ENCODE measurements around the gene CEP44. TPM values are rescaled to one million over a fixed set of nuclear protein-coding genes. Genes with fewer than 3 reads are reported as not detected.

The CEP44 gene
- total and polyA plus RNA-seq, 4 donors: 5.1 to 49.5 (median 11.7) TPM

DNA sequence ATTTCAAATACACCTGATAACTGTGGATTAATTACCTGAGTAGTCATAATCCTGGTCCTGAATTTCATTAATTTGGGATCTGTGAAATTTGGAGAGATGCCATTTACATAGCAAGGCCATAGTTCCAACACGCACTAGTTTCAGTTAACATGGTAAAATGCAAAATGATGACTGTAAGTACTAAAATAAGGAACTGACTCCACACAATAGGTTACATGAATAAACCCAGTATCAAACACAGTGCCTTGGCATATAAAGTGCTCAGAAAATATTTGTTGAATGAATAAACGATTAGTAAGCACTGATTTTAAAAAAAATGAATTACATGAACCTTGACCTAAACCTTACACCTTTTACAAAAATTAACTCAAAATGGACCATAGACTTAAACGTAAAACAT, 9.3 kb upstream of the CEP44 start:
- WGBS, 2 donors: 88 to 92% methylated on average over 3 of the region's 3 CpGs
- Histone ChIP-seq H3K9ac (ENCODE audit: insufficient read depth in 1 of 2, low read length in 2 of 2) (no peak overlapping the region), H3K27ac (ENCODE audit: low read depth in 1 of 2, low read length in 1 of 2) (no peak overlapping the region), H3K4me1 (ENCODE audit: control insufficient read depth in 5 of 5, insufficient read depth in 5 of 5, low read length in 5 of 5) (peaks cover 0 to 2% (median 0%) of the 10 kb centered on the region in 5 donors), H3K9me3 (ENCODE audit: control insufficient read depth in 4 of 4, insufficient read depth in 3 of 4, low read length in 3 of 4) (no peaks in the 10 kb centered on the region), H3K27me3 (ENCODE audit: control insufficient read depth in 3 of 3, insufficient read depth in 3 of 3, low read length in 2 of 3) (no peaks in the 10 kb centered on the region), H3K36me3 (ENCODE audit: control insufficient read depth in 4 of 4, insufficient read depth in 4 of 4, low read length in 4 of 4) (no peaks in the 10 kb centered on the region), H3K4me3 (no peak overlapping the region)
- no peak for DNase-seq
- ATAC-seq (ENCODE audit: insufficient read depth, low FRiP score): no peak
- TF ChIP-seq, protein P1, sequence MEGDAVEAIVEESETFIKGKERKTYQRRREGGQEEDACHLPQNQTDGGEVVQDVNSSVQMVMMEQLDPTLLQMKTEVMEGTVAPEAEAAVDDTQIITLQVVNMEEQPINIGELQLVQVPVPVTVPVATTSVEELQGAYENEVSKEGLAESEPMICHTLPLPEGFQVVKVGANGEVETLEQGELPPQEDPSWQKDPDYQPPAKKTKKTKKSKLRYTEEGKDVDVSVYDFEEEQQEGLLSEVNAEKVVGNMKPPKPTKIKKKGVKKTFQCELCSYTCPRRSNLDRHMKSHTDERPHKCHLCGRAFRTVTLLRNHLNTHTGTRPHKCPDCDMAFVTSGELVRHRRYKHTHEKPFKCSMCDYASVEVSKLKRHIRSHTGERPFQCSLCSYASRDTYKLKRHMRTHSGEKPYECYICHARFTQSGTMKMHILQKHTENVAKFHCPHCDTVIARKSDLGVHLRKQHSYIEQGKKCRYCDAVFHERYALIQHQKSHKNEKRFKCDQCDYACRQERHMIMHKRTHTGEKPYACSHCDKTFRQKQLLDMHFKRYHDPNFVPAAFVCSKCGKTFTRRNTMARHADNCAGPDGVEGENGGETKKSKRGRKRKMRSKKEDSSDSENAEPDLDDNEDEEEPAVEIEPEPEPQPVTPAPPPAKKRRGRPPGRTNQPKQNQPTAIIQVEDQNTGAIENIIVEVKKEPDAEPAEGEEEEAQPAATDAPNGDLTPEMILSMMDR (IDR thresholded peaks at IDR 0.05; ENCODE audit: control extremely low read depth, extremely low read depth): no peak

DNA sequence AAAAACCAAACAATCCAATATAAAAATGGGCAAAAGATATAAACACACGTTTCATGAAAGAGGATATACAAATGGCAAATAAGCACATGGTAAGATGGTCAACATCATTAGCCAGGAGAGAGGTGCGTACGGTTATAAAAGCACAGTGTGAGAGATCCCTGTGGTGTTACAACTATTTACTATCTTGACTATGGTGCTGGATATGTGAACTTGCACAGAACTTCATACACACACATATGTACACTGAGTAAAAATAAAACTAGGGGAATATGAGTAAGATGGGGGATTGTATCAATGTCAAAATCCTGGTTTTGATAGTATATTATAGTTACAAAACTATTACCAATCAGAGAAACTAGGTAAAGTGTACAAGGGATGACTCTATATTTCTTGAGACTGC, 8.6 kb upstream of the CEP44 start:
- Histone ChIP-seq H3K4me1 (ENCODE audit: control insufficient read depth in 5 of 5, insufficient read depth in 5 of 5, low read length in 5 of 5) (peaks cover 0 to 2% (median 0%) of the 10 kb centered on the region in 5 donors), H3K4me3 (no peak overlapping the region), H3K27me3 (ENCODE audit: control insufficient read depth in 3 of 3, insufficient read depth in 3 of 3, low read length in 2 of 3) (no peaks in the 10 kb centered on the region), H3K9ac (ENCODE audit: insufficient read depth in 1 of 2, low read length in 2 of 2) (no peak overlapping the region), H3K27ac (ENCODE audit: low read depth in 1 of 2, low read length in 1 of 2) (no peak overlapping the region), H3K9me3 (ENCODE audit: control insufficient read depth in 4 of 4, insufficient read depth in 3 of 4, low read length in 3 of 4) (no peaks in the 10 kb centered on the region), H3K36me3 (ENCODE audit: control insufficient read depth in 4 of 4, insufficient read depth in 4 of 4, low read length in 4 of 4) (peaks cover 0 to 3% (median 0%) of the 10 kb centered on the region in 4 donors)
- no peak for DNase-seq
- 82 to 92% methylated on average over 3 of the region's 3 CpGs for WGBS, 2 donors
- no peak for ATAC-seq (ENCODE audit: insufficient read depth, low FRiP score)
- TF ChIP-seq, protein P1 (IDR thresholded peaks at IDR 0.05; ENCODE audit: control extremely low read depth, extremely low read depth): no peak

DNA sequence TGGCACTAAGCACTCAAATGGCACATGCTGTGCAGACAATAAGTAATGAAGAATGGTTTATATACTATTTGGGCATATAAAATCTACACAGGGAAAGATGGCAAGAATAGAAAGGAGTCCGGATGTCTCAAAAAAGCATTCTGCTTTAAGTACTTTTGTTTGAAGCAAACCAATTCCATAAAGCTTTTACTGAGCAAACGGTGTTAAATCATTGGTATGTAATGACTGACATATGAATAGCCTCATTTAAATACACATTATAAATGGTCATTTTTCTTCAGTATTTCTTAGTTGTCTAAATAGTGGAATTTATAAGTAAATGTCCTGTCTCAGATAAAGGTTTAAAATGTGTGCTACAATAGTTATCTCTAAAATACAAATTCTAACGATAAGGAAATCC, 6.3 kb upstream of the CEP44 start:
- TF ChIP-seq, protein P1 (IDR thresholded peaks at IDR 0.05; ENCODE audit: control extremely low read depth, extremely low read depth): no peak

DNA sequence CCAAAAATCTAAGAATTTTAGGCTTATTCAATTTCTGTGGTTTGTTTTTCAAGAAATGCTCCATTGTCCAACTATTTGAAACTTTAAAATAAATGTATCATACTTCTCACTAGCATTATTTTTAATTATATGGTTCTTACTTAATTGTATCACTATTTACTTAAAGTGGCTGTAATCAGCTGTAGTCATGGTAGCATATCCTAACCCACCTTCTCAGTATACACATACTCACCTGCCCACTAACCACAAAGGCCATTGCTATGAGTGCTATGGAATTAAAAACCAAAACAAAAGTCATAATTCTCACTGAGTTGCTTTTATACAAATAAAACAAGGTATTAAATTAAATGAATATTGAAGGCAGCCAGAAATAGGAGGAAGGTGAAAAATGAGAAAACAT, 5.2 kb upstream of the CEP44 start:
- H3K27ac ChIP-seq (ENCODE audit: low read depth in 1 of 2, low read length in 1 of 2): no peak overlapping the region
- H3K36me3 ChIP-seq (ENCODE audit: control insufficient read depth in 4 of 4, insufficient read depth in 4 of 4, low read length in 4 of 4): peaks cover 0 to 3% (median 0%) of the 10 kb centered on the region in 4 donors
- peaks cover 0 to 2% (median 0%) of the 10 kb centered on the region in 4 donors for H3K9me3 ChIP-seq (ENCODE audit: control insufficient read depth in 4 of 4, insufficient read depth in 3 of 4, low read length in 3 of 4)
- H3K27me3 ChIP-seq (ENCODE audit: control insufficient read depth in 3 of 3, insufficient read depth in 3 of 3, low read length in 2 of 3): no peaks in the 10 kb centered on the region
- DNase-seq: no peak
- peaks cover 0 to 15% (median 3%) of the 10 kb centered on the region in 5 donors for H3K4me1 ChIP-seq (ENCODE audit: control insufficient read depth in 5 of 5, insufficient read depth in 5 of 5, low read length in 5 of 5)
- H3K9ac ChIP-seq (ENCODE audit: insufficient read depth in 1 of 2, low read length in 2 of 2): no peak overlapping the region
- H3K4me3 ChIP-seq: no peak overlapping the region
- no peak for ATAC-seq (ENCODE audit: insufficient read depth, low FRiP score)
- TF ChIP-seq, protein P1 (IDR thresholded peaks at IDR 0.05; ENCODE audit: control extremely low read depth, extremely low read depth): no peak

More for the DNA sequence above, 6.3 kb upstream of the CEP44 start:
- 84 to 93% methylated on average over 3 of the region's 3 CpGs for WGBS, 2 donors
- Histone ChIP-seq H3K4me1 (ENCODE audit: control insufficient read depth in 5 of 5, insufficient read depth in 5 of 5, low read length in 5 of 5) (peaks cover 0 to 12% (median 3%) of the 10 kb centered on the region in 5 donors), H3K9me3 (ENCODE audit: control insufficient read depth in 4 of 4, insufficient read depth in 3 of 4, low read length in 3 of 4) (peaks cover 0 to 2% (median 0%) of the 10 kb centered on the region in 4 donors), H3K27me3 (ENCODE audit: control insufficient read depth in 3 of 3, insufficient read depth in 3 of 3, low read length in 2 of 3) (no peaks in the 10 kb centered on the region), H3K36me3 (ENCODE audit: control insufficient read depth in 4 of 4, insufficient read depth in 4 of 4, low read length in 4 of 4) (peaks cover 0 to 3% (median 0%) of the 10 kb centered on the region in 4 donors), H3K4me3 (no peak overlapping the region), H3K9ac (ENCODE audit: insufficient read depth in 1 of 2, low read length in 2 of 2) (no peak overlapping the region), H3K27ac (ENCODE audit: low read depth in 1 of 2, low read length in 1 of 2) (no peak overlapping the region)
- ATAC-seq (ENCODE audit: insufficient read depth, low FRiP score): no peak
- DNase-seq: no peak
